GM12864 (cell line): ENCODE results near the gene PHKB.
A peak's percentile ranks its signal among the peaks of the same experiment; 100 is the strongest.

Experiments
- DNase-seq: peaks from one replicate; pipeline ENCODE4 v3.0.0-alpha.2; 2011; ENCODE audit warnings: low read depth
- H3K4me3 ChIP-seq: 2 replicates; pipeline ENCODE4 v1.5.1; 2011; ENCODE audit warnings: mild to moderate bottlenecking, low read depth, low read length, control low read depth
- TF ChIP-seq, protein P1 (sequence below): IDR thresholded peaks from 2 replicates; pipeline ENCODE4 v1.5.1; 2011; ENCODE audit warnings: low read depth, mild to moderate bottlenecking, moderate library complexity, low read length, control low read depth, inconsistent platforms; ENCODE audit errors: missing control alignments

Gene PHKB

DNA sequence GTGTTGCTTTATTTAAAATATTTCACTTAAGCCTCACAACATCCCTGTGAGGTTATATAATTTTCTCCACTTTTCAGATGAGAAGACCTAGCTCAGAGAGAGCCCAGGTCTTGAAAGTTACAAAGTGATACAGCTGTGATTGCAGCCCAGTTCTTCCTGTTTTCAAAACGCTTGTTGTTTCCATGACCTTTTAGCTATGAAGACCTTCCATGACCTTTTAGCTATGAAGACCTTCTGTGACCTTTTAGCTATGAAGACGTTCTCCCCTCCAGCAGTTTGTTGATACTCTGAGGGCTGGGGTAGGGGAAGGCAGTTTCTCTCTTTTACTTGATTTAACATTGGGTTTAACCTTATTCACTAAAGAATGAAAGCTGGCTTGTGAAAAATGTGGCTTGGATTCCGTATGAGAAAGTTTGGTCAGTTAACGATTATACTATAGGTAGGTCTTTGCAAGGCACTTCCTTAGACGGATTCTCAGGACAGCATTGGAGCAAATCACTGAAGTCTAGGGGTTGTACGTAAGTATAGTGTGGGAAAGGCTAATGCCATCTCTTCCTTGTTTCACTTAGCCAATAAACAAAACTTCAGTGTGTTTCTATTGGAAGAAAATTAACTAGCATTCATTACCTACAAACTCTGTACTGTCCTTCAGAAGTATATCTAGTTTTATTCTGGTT, 20.7 kb downstream of the PHKB start:
- no peak overlapping the region for H3K4me3 ChIP-seq
- TF ChIP-seq, protein P1, sequence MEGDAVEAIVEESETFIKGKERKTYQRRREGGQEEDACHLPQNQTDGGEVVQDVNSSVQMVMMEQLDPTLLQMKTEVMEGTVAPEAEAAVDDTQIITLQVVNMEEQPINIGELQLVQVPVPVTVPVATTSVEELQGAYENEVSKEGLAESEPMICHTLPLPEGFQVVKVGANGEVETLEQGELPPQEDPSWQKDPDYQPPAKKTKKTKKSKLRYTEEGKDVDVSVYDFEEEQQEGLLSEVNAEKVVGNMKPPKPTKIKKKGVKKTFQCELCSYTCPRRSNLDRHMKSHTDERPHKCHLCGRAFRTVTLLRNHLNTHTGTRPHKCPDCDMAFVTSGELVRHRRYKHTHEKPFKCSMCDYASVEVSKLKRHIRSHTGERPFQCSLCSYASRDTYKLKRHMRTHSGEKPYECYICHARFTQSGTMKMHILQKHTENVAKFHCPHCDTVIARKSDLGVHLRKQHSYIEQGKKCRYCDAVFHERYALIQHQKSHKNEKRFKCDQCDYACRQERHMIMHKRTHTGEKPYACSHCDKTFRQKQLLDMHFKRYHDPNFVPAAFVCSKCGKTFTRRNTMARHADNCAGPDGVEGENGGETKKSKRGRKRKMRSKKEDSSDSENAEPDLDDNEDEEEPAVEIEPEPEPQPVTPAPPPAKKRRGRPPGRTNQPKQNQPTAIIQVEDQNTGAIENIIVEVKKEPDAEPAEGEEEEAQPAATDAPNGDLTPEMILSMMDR = no peak
- DNase-seq = no peak

DNA sequence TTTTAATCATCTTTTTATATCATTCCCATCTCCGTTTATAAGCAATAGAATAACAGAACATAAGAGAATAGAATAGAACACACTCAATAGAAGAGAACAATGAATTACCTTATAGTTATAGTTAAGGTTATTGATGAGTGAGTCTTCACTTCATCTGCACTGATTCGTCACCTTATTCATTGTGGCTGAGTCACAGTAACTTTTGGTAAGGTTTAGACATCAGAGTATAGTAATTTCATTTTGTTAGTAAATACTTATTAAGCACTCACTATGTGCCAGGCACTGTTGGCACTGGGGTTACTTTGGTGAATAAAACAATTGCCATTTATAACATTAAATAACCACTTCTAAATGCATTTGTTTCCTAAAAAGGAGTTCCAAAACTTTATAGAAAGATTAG, 22.5 kb downstream of the PHKB start:
- TF ChIP-seq, protein P1 = no peak
- DNase-seq = no peak
- H3K4me3 ChIP-seq = no peak overlapping the region

DNA sequence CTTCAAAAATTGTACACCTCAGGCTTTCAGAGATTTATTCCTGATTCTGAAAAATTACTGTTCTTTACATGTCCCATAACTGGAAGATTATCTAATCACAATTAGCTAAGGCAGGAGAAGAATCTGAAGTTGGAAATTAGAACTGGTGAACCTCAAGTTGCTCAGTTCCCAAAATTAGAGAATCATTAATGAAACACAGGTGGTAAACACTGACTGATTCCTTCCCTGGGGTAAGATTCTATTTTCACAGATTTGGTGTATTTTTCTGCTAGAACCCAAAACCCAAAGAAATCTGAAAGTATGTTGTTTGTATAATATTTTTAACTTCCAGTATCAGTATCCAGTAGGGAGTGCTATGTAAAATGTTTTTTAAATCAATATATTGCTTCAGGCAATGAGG, 25.7 kb downstream of the PHKB start:
- H3K4me3 ChIP-seq = no peak overlapping the region
- TF ChIP-seq, protein P1 = no peak
- DNase-seq = no peak

DNA sequence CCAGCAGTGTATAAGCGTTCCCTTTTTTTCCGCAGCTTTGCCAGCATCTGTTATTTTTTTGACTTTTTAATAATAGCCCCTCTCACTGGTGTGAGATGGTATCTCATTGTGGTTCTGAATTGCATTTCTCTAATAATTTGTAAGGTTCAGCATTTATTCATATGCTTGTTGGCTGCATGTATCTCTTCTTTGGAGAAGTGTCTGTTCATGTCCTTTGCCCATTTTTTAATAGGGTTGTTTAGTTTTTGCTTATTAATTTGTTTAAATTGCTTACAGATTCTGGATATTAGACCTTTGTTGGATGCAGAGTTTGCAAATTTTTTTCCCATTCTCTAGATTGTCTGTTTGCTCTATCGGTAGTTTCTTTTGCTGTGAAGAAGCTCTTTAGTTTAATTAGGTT, 26.9 kb downstream of the PHKB start:
- H3K4me3 ChIP-seq = no peak overlapping the region
- no peak for DNase-seq
- TF ChIP-seq, protein P1 = no peak

DNA sequence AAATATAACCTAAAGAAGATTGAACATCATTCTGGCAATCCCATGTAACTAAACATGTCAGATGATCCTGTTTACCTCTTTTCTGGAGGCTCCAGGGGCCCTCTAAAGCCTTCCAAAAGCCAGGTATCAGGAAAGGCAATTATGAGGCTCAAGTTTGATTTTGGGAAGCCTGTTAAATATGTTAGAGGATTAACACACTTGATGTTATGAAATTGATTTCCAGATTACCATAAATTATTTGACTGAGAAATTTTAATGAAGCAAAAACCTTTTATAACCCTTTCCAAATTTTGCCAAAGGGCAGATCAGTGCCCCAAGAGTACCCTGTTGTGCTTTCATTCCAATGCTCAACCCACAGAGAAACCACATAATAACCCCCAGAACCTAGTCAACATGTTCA, 29.3 kb downstream of the PHKB start:
- no peak for DNase-seq
- no peak overlapping the region for H3K4me3 ChIP-seq
- TF ChIP-seq, protein P1 = no peak

DNA sequence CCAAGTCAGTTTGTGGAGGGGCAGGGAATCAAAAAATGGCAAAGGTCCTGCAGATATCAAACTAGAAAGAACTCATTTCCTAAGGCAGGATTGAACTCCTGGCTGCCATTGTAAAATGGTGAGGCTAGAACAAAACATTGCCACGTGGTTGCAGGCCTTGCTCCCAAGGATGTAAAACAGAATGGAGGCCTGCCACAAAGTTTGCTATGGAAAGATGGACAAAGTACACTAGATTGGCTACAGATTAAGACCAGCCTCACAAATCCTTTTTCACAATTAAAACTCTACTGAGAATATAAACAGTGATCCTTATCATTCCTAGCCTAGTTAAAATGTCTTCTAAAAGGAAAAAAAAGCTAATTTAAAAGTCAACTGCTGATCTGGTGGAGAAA, 30.9 kb downstream of the PHKB start:
- no peak for DNase-seq
- peak overlapping the region; percentile 56; the same call in 1 of the 2 replicates for H3K4me3 ChIP-seq
- TF ChIP-seq, protein P1 = no peak
